ENCODE data around the gene PMFBP1. TPM values are rescaled to one million over a fixed set of nuclear protein-coding genes. Genes with fewer than 3 reads are reported as not detected.

The PMFBP1 gene
- total and polyA plus RNA-seq, 2 of the 4 experiments (the other 2 are of a cell fraction), result under 0.01 TPM; not detected in 1

DNA sequence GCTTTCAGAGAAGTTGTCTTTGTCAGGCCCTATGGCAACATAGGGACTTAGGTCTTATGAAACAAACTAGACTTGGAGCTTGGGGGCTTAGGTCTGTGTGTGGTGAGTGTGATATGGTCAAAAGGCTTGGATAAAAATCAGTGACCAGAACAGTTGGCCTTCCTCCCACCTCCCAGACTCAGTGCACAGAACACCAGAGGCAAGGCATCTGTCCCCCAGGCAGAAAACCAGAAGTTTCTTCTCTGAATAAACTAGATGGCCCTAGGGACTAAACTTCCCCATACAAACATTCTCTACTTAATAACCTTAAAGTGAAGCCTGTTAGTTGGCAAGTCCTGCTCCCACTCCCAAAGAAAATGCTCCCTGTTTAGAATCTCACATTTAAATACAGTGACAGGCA is 39.2 kb upstream of the PMFBP1 start:
- no peak overlapping the region for H4K8ac ChIP-seq (ENCODE audit: low read depth in 2 of 2, low read length in 2 of 2)
- in situ Hi-C loops (cut with MboI; ENCODE audit: low sequenced_read_pairs), result no loop called here
- CTCF ChIA-PET, result no interaction called here

More for the DNA sequence above, 39.2 kb upstream of the PMFBP1 start:
- Histone ChIP-seq H2BK120ac (ENCODE audit: low read depth, low read length) (no peak overlapping the region), H3K4me3 (ENCODE audit: insufficient read depth, low read depth, low read length) (no peak overlapping the region), H3K56ac (ENCODE audit: extremely low read depth, insufficient read depth, low read length) (no peak overlapping the region), H3K4me2 (ENCODE audit: low read depth, low read length) (no peak overlapping the region), H3K23ac (ENCODE audit: low read depth, low read length) (no peak overlapping the region), H2BK5ac (ENCODE audit: low read depth, low read length, poor library complexity, severe bottlenecking) (no peak overlapping the region), H2AK9ac (replicated peaks; ENCODE audit: low read depth, low read length, poor library complexity) (no peak overlapping the region), H3K79me1 (ENCODE audit: low read depth in 1 of 2, low read length in 2 of 2) (no peaks in the 10 kb centered on the region), H2BK15ac (ENCODE audit: low read depth, low read length) (no peak overlapping the region), H2BK20ac (ENCODE audit: low read depth, low read length) (no peak overlapping the region), H2AFZ (replicated peaks; ENCODE audit: low read length, poor library complexity) (no peak overlapping the region), H3K27me3 (ENCODE audit: control insufficient read depth, insufficient read depth, low read length) (no peaks in the 10 kb centered on the region), H3K4me1 (ENCODE audit: control insufficient read depth, insufficient read depth, low read length) (no peaks in the 10 kb centered on the region), H3K4ac (ENCODE audit: low read depth, low read length) (no peak overlapping the region), H3K36me3 (ENCODE audit: control insufficient read depth, insufficient read depth, low read length) (no peaks in the 10 kb centered on the region), H2AK5ac (ENCODE audit: low read depth, low read length) (no peak overlapping the region), H4K20me1 (ENCODE audit: insufficient read depth, low read length) (no peaks in the 10 kb centered on the region), H3K9me1 (ENCODE audit: insufficient read depth, low read length) (no peaks in the 10 kb centered on the region), H3K18ac (ENCODE audit: low read depth, low read length) (no peak overlapping the region), H3K27ac (ENCODE audit: insufficient read depth, low read length) (no peak overlapping the region), H3K14ac (replicated peaks; ENCODE audit: low read depth, low read length) (no peak overlapping the region), H4K91ac (ENCODE audit: insufficient read depth, low read depth, low read length) (no peak overlapping the region), H3K9ac (ENCODE audit: low read depth, low read length) (no peak overlapping the region), H4K5ac (ENCODE audit: low read depth, low read length) (no peak overlapping the region), H3K9me3 (ENCODE audit: control insufficient read depth, insufficient read depth, low read length) (no peaks in the 10 kb centered on the region)
- TF ChIP-seq, protein P1, sequence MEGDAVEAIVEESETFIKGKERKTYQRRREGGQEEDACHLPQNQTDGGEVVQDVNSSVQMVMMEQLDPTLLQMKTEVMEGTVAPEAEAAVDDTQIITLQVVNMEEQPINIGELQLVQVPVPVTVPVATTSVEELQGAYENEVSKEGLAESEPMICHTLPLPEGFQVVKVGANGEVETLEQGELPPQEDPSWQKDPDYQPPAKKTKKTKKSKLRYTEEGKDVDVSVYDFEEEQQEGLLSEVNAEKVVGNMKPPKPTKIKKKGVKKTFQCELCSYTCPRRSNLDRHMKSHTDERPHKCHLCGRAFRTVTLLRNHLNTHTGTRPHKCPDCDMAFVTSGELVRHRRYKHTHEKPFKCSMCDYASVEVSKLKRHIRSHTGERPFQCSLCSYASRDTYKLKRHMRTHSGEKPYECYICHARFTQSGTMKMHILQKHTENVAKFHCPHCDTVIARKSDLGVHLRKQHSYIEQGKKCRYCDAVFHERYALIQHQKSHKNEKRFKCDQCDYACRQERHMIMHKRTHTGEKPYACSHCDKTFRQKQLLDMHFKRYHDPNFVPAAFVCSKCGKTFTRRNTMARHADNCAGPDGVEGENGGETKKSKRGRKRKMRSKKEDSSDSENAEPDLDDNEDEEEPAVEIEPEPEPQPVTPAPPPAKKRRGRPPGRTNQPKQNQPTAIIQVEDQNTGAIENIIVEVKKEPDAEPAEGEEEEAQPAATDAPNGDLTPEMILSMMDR (conservative IDR thresholded peaks at IDR 0.05; ENCODE audit: low read depth, low read length), result no peak
- no peak for TF ChIP-seq RAD21 (IDR thresholded peaks at IDR 0.05; ENCODE audit: low read length)
- TF ChIP-seq POLR2A (IDR thresholded peaks at IDR 0.05; ENCODE audit: low read depth, low read length), result no peak
- TF ChIP-seq FOS (IDR thresholded peaks at IDR 0.05; ENCODE audit: low read depth, low read length), result no peak
- no peak for TF ChIP-seq CHD1 (IDR thresholded peaks at IDR 0.05; ENCODE audit: low read depth, low read length)
- TF ChIP-seq MAZ (IDR thresholded peaks at IDR 0.05; ENCODE audit: borderline replicate concordance, low read depth, low read length), result no peak
- no peak for TF ChIP-seq RFX5 (IDR thresholded peaks at IDR 0.05; ENCODE audit: low read depth, low read length)
- TF ChIP-seq, protein P2, sequence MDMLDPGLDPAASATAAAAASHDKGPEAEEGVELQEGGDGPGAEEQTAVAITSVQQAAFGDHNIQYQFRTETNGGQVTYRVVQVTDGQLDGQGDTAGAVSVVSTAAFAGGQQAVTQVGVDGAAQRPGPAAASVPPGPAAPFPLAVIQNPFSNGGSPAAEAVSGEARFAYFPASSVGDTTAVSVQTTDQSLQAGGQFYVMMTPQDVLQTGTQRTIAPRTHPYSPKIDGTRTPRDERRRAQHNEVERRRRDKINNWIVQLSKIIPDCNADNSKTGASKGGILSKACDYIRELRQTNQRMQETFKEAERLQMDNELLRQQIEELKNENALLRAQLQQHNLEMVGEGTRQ (IDR thresholded peaks at IDR 0.05; ENCODE audit: low read depth, low read length), result no peak
- TF ChIP-seq BHLHE40 (IDR thresholded peaks at IDR 0.05; ENCODE audit: low read depth, low read length), result no peak
- no peak for DNase-seq
- no peak for ATAC-seq (ENCODE audit: low read depth)
- POLR2A ChIA-PET (ENCODE audit: unreplicated experiment), result no interaction called here
- intact Hi-C loops (cut with micrococcal nuclease), result no loop called here
- no TSS peak for BruUV-seq (replicated peaks)
- dilution Hi-C loops (cut with HindIII; ENCODE audit: low sequenced_read_pairs, unreplicated experiment), result no loop called here

Data from IMR-90 (cell line).